Endothelial cell of umbilical vein (primary cell): Measurements from ENCODE around the gene PNPLA3.

ENCODE experiments used
- EZH2 ChIP-seq: IDR thresholded peaks from 2 replicates; pipeline ENCODE4 v1.6.1; 2012; ENCODE audit warnings: borderline replicate concordance, low read depth, mild to moderate bottlenecking, moderate library complexity, low read length, inconsistent platforms; ENCODE audit not compliant: severe bottlenecking
- POLR2A ChIP-seq: IDR thresholded peaks from 2 replicates; pipeline ENCODE4 v1.6.1; 2012; ENCODE audit warnings: low read depth, mild to moderate bottlenecking, control low read depth, low read length
- POLR2AphosphoS5 ChIP-seq: IDR thresholded peaks from 2 replicates; pipeline ENCODE4 v1.6.1; 2012; ENCODE audit warnings: low read depth, mild to moderate bottlenecking, control low read depth, low read length, moderate library complexity; ENCODE audit not compliant: insufficient read depth
- TF ChIP-seq, protein P1 (sequence below), 2 donors: IDR thresholded peaks; 1 replicate in 1 of 2; 2 replicates in 1 of 2; pipeline ENCODE4 v1.5.1; 2011; ENCODE audit warnings: low read length in 2 of 2, mild to moderate bottlenecking in 2 of 2, moderate library complexity in 2 of 2, control low read depth in 1 of 2, inconsistent platforms in 1 of 2, low read depth in 1 of 2; ENCODE audit not compliant: insufficient read depth in 1 of 2; ENCODE audit errors: extremely low read depth in 1 of 2

DNA sequence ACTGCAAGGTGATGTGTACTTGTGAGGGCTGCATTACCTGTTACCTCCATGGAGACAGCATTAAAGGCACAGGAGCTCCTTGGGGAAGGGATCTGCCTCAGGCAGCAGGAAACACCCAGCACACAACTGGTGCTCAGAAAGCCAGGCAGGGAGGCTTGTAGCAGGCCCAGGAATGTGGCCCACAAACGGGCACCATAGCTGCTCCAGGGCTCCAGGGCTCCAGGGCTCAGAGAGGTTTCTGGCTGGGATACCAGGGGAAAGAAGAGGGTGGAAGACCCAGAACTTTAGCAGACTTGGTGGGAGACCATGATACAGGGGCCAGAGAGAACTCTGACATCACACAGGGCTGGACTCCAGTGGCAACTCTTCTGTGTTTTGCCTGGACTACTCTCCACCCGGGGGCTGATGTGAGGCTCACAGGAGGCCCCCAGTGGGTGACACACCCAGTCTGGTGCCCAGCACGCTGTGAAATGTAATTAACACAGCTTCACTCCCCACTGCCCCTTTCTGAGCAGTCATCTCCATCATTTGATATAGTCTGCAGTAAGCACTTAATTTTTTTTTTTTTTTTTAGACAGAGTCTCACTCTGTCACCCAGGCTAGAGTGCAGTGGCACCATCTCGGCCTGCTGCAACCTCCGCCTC lies 46.6 kb upstream of the PNPLA3 start:
- TF ChIP-seq, protein P1, sequence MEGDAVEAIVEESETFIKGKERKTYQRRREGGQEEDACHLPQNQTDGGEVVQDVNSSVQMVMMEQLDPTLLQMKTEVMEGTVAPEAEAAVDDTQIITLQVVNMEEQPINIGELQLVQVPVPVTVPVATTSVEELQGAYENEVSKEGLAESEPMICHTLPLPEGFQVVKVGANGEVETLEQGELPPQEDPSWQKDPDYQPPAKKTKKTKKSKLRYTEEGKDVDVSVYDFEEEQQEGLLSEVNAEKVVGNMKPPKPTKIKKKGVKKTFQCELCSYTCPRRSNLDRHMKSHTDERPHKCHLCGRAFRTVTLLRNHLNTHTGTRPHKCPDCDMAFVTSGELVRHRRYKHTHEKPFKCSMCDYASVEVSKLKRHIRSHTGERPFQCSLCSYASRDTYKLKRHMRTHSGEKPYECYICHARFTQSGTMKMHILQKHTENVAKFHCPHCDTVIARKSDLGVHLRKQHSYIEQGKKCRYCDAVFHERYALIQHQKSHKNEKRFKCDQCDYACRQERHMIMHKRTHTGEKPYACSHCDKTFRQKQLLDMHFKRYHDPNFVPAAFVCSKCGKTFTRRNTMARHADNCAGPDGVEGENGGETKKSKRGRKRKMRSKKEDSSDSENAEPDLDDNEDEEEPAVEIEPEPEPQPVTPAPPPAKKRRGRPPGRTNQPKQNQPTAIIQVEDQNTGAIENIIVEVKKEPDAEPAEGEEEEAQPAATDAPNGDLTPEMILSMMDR (IDR thresholded peaks at IDR 0.05; ENCODE audit: extremely low read depth in 1 of 2, insufficient read depth in 1 of 2, low read depth in 1 of 2, low read length in 2 of 2), result no peak
- TF ChIP-seq POLR2A (no peak), EZH2 (no peak), POLR2AphosphoS5 (no peak)
